Glutamatergic neuron (in vitro differentiated cells): ENCODE data around the gene VPS13D. TPM values are rescaled to one million over a fixed set of nuclear protein-coding genes. Genes with fewer than 3 reads are reported as not detected.

Source experiments
- DNase-seq: peaks from one replicate; pipeline ENCODE4 v3.0.0; 2022
- H3K27ac Mint-ChIP-seq: one replicate; pipeline ENCODE4 v1.8.0; 2020; ENCODE audit warnings: mild to moderate bottlenecking, mixed read lengths, inconsistent platforms; ENCODE audit not compliant: unreplicated experiment
- H3K27me3 Mint-ChIP-seq: one replicate; pipeline ENCODE4 v1.8.0; 2020; ENCODE audit warnings: mild to moderate bottlenecking, moderate library complexity, mixed read lengths, inconsistent platforms; ENCODE audit not compliant: unreplicated experiment
- H3K36me3 Mint-ChIP-seq: one replicate; pipeline ENCODE4 v1.8.0; 2020; ENCODE audit warnings: mild to moderate bottlenecking, mixed read lengths, inconsistent platforms; ENCODE audit not compliant: unreplicated experiment
- H3K4me1 Mint-ChIP-seq: one replicate; pipeline ENCODE4 v1.8.0; 2020; ENCODE audit warnings: mild to moderate bottlenecking, low read depth, mixed read lengths, inconsistent platforms; ENCODE audit not compliant: unreplicated experiment
- H3K4me3 Mint-ChIP-seq: one replicate; pipeline ENCODE4 v1.8.0; 2020; ENCODE audit warnings: mild to moderate bottlenecking, mixed read lengths, inconsistent platforms; ENCODE audit not compliant: unreplicated experiment
- H3K9me3 Mint-ChIP-seq: one replicate; pipeline ENCODE4 v1.8.0; 2020; ENCODE audit warnings: mild to moderate bottlenecking, moderate library complexity, mixed read lengths, inconsistent platforms; ENCODE audit not compliant: unreplicated experiment
- CTCF ChIP-seq: fragments of 200-600 bp; sonication (generic); IDR thresholded peaks from one replicate; pipeline ENCODE4 v1.5.0; 2021; ENCODE audit not compliant: partially characterized antibody, unreplicated experiment
- total RNA-seq: library from RNA; stranded (reverse); fragmentation: NEBNext Ultra II Directional; extraction: Animal tissue kit (Norgen Biotek cat#: 25700); gene quantifications from one replicate; pipeline ENCODE4 v1.2.1, GENCODE V29; 2021; ENCODE audit not compliant: unreplicated experiment

Gene VPS13D
- total RNA-seq, 1 donor from 2014 or later, result 32.8 TPM

GRCh38 chr1:12200208-12200607, 29.6 kb upstream of the VPS13D start:
- Mint-ChIP-seq H3K4me3 (no peak overlapping the region), H3K9me3 (peaks cover 5% of the 10 kb centered on the region), H3K27me3 (peaks cover 2% of the 10 kb centered on the region), H3K36me3 (no peaks in the 10 kb centered on the region), H3K27ac (no peak overlapping the region), H3K4me1 (peaks cover 11% of the 10 kb centered on the region)
- no peak for DNase-seq
- no peak for TF ChIP-seq CTCF

- peaks cover 16% of the 10 kb centered on the region for H3K4me1 Mint-ChIP-seq
- no peak overlapping the region for H3K4me3 Mint-ChIP-seq
- no peaks in the 10 kb centered on the region for H3K36me3 Mint-ChIP-seq
- H3K27me3 Mint-ChIP-seq, result peaks cover 4% of the 10 kb centered on the region
- peaks cover 5% of the 10 kb centered on the region for H3K9me3 Mint-ChIP-seq
- H3K27ac Mint-ChIP-seq, result no peak overlapping the region
- DNase-seq, result no peak
- TF ChIP-seq CTCF, result no peak
Observed at GRCh38 chr1:12201352-12202189, 28.3 kb upstream of the VPS13D start.

GRCh38 chr1:12202190-12202497, 27.7 kb upstream of the VPS13D start:
- no peak overlapping the region for H3K27ac Mint-ChIP-seq
- H3K36me3 Mint-ChIP-seq, result no peaks in the 10 kb centered on the region
- no peak overlapping the region for H3K4me3 Mint-ChIP-seq
- H3K4me1 Mint-ChIP-seq, result peaks cover 16% of the 10 kb centered on the region
- H3K9me3 Mint-ChIP-seq, result peaks cover 5% of the 10 kb centered on the region
- peaks cover 4% of the 10 kb centered on the region for H3K27me3 Mint-ChIP-seq
- DNase-seq, result no peak
- no peak for TF ChIP-seq CTCF

- DNase-seq, result no peak
- peaks cover 4% of the 10 kb centered on the region for H3K27me3 Mint-ChIP-seq
- H3K9me3 Mint-ChIP-seq, result peaks cover 5% of the 10 kb centered on the region
- H3K4me1 Mint-ChIP-seq, result peaks cover 16% of the 10 kb centered on the region
- H3K27ac Mint-ChIP-seq, result no peak overlapping the region
- no peaks in the 10 kb centered on the region for H3K36me3 Mint-ChIP-seq
- H3K4me3 Mint-ChIP-seq, result no peak overlapping the region
- TF ChIP-seq CTCF, result no peak
Observed at GRCh38 chr1:12202577-12202976, 27.3 kb upstream of the VPS13D start.

- Mint-ChIP-seq H3K4me1 (peaks cover 16% of the 10 kb centered on the region), H3K9me3 (peaks cover 2% of the 10 kb centered on the region), H3K27me3 (peaks cover 2% of the 10 kb centered on the region), H3K4me3 (no peak overlapping the region), H3K36me3 (no peaks in the 10 kb centered on the region), H3K27ac (no peak overlapping the region)
- DNase-seq, result no peak
- no peak for TF ChIP-seq CTCF
Observed at GRCh38 chr1:12203216-12204007, 26.4 kb upstream of the VPS13D start.
